BE2C (cell line): Measurements from ENCODE around the gene ASTN2.

Experiments
- DNase-seq: peaks from one replicate; pipeline ENCODE4 v3.0.0-alpha.2; 2020
- H3K27me3 ChIP-seq: fragments of 250-450 bp; sonication (Bioruptor Pico); 2 replicates; pipeline ENCODE4 v1.5.1; 2020; ENCODE audit warnings: mild to moderate bottlenecking
- H3K36me3 ChIP-seq: fragments of 250-450 bp; sonication (Bioruptor Pico); 2 replicates; pipeline ENCODE4 v1.5.1; 2020; ENCODE audit warnings: mild to moderate bottlenecking
- H3K4me1 ChIP-seq: fragments of 250-450 bp; sonication (Bioruptor Pico); 2 replicates; pipeline ENCODE4 v1.5.1; 2020
- H3K4me3 ChIP-seq: 2 replicates; pipeline ENCODE4 v1.5.1; 2011; ENCODE audit warnings: low read depth, low read length
- H3K9me3 ChIP-seq: fragments of 250-450 bp; sonication (Bioruptor Pico); 2 replicates; pipeline ENCODE4 v1.5.1; 2020
- CTCF ChIP-seq: IDR thresholded peaks from 2 replicates; pipeline ENCODE4 v1.5.1; 2012; ENCODE audit warnings: mild to moderate bottlenecking, low read depth, low read length

Gene ASTN2

GRCh38 chr9:116685166-116685565 lies 729.7 kb downstream of the ASTN2 start:
- no peak overlapping the region for H3K4me3 ChIP-seq
- peaks cover 6% of the 10 kb centered on the region for H3K36me3 ChIP-seq

GRCh38 chr9:116683535-116683934 lies 731.3 kb downstream of the ASTN2 start:
- H3K4me3 ChIP-seq: no peak overlapping the region
- no peaks in the 10 kb centered on the region for H3K9me3 ChIP-seq
- no peaks in the 10 kb centered on the region for H3K4me1 ChIP-seq
- H3K27me3 ChIP-seq: no peaks in the 10 kb centered on the region
- H3K36me3 ChIP-seq: peaks cover 6% of the 10 kb centered on the region
- no peak for DNase-seq
- TF ChIP-seq CTCF: no peak

More at GRCh38 chr9:116685166-116685565, 729.7 kb downstream of the ASTN2 start:
- H3K27me3 ChIP-seq: no peaks in the 10 kb centered on the region
- H3K9me3 ChIP-seq: no peaks in the 10 kb centered on the region
- TF ChIP-seq CTCF: no peak
- no peak for DNase-seq
- H3K4me1 ChIP-seq: no peaks in the 10 kb centered on the region

- TF ChIP-seq CTCF: no peak
- H3K4me3 ChIP-seq: no peak overlapping the region
- DNase-seq: no peak
- H3K9me3 ChIP-seq: no peaks in the 10 kb centered on the region; the same call in 1 of the 2 replicates
- H3K36me3 ChIP-seq: no peaks in the 10 kb centered on the region; the same call in 1 of the 2 replicates
- no peaks in the 10 kb centered on the region for H3K27me3 ChIP-seq
- no peaks in the 10 kb centered on the region for H3K4me1 ChIP-seq
Observed at GRCh38 chr9:116674210-116674980, 740.5 kb downstream of the ASTN2 start.

- Histone ChIP-seq H3K36me3 (no peaks in the 10 kb centered on the region; the same call in 1 of the 2 replicates), H3K27me3 (no peaks in the 10 kb centered on the region), H3K4me1 (no peaks in the 10 kb centered on the region), H3K4me3 (no peak overlapping the region), H3K9me3 (no peaks in the 10 kb centered on the region; the same call in 1 of the 2 replicates)
- DNase-seq: no peak
- no peak for TF ChIP-seq CTCF
Observed at GRCh38 chr9:116673375-116673774, 741.5 kb downstream of the ASTN2 start.

- no peak for TF ChIP-seq CTCF
- no peak for DNase-seq
- Histone ChIP-seq H3K36me3 (no peaks in the 10 kb centered on the region; the same call in 1 of the 2 replicates), H3K9me3 (no peaks in the 10 kb centered on the region; the same call in 1 of the 2 replicates), H3K27me3 (no peaks in the 10 kb centered on the region), H3K4me1 (no peaks in the 10 kb centered on the region), H3K4me3 (no peak overlapping the region)
Observed at GRCh38 chr9:116671605-116672004, 743.3 kb downstream of the ASTN2 start.

GRCh38 chr9:116668970-116669695 lies 745.7 kb downstream of the ASTN2 start:
- Histone ChIP-seq H3K36me3 (no peaks in the 10 kb centered on the region), H3K4me1 (no peaks in the 10 kb centered on the region), H3K9me3 (no peaks in the 10 kb centered on the region), H3K4me3 (no peak overlapping the region), H3K27me3 (no peaks in the 10 kb centered on the region)
- no peak for DNase-seq
- TF ChIP-seq CTCF: no peak
